CD4-positive, alpha-beta T cell treated with Interleukin-6 at 100 ng/mL for 8 hours (primary cell): Measurements from ENCODE around the gene COPS8.
A peak's percentile ranks its signal among the peaks of the same experiment; 100 is the strongest.

Experiments
- DNase-seq: peaks from one replicate; pipeline ENCODE4 v3.0.0-alpha.2; 2020; ENCODE audit warnings: mixed read lengths, low spot score

The COPS8 gene

GRCh38 chr2:237065071-237065377, 20.7 kb upstream of the COPS8 start:
- DNase-seq: no peak

DNA sequence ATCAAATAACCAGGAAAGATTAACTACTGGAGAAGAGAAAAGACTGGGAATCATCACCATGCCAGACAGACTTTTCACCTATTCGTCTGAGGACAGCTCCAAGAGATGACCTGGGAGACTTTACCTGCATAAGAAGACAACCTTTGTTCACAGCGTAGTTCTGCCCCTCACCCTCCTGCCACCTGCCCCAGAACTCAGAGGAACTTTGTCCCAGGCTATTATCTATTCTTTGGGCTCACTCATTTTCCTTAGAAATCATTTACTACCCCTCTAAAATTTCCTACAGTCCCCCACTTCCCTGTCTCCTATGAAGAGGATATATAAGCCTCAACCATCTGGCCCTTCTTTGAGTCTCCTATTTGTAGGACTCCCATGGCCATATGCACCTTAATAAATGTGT, 19.3 kb upstream of the COPS8 start:
- no peak for DNase-seq

DNA sequence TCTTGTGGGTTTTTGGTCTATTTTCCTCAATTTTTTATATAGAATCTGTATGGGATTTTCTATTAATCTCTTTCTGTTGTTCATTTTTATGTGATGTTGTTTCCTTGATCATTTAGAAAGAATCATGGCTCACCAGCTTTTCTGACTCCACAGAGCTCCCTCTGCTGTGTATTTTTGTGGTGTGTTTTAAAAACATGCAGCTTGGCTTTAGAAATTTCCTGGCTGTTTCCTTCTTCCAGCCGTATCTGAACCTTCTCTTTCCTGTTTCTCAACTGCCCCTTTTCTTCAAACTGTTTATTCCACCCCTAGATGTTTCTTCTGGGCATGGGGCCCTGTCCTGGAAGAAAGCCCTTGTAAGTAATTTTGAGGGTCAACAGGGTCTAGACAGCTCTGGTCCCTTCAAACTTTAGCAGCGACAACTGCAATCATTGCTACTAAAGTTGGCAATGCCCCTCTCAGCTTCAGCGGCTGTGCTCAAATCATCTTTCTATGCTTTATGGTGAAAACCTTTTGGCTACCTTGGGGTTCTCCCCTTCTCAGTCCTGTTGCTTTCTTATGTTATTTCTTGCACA, 17.6 kb upstream of the COPS8 start:
- DNase-seq: no peak

DNA sequence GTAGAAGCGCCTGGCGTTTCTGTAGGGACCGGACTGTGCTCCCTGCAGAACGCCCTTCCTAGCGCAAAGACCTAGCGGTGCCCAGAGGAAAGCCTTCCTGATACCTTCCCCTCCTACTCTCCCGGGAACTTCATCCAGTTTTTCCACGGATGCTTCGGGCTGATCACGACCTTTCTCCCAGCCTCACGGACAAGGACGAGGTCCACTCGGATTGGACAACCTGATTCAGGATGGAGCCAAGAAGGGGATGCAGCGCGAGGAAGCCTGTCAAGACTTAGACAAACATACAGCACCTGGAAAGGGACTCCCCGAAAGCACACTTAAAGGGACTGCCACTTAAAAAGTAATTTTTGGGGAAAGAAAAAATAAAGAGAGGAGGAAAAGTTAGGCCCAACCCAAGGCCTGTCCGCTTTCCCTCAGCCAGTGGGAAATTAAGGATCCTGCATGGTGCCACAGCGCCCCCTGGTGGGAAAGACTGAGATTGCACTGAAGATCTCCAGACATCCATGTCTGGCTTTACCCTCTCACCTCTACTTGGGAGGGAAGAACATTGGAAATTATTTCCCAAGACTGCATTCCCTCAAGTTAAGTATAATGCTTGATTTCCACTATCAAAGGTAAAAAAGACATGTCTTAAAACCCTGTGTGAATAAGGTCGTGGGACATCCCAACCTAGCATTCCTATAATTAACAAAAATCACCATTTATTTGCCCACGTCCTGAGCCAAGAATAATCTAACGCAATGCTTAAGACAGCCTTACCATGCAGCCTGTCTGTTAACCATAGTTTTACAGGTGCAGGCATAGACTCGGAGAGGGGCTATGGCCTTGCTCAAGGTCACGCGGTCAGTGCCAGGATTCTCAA, 13.4 kb upstream of the COPS8 start:
- peak; percentile 55 for DNase-seq

DNA sequence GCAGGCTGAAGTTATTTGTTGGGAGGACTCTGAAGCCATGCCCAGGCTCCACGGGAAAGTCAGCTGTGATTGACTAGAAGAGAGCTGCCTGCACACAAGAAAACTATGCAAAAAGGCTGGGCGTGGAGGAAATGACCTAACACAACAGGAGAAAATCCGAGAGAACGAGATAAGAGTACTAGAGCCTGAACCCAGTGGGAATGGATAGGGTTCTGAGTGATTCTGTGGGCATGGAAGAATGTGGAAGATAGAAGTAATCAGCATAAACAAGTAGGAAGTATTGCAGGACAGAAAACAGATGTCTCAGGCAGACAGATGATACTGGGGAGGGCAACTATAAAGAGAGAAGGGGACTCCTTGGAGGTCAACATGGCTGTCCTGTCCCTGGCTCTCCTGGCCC, 12.1 kb upstream of the COPS8 start:
- no peak for DNase-seq

GRCh38 chr2:237074211-237074993, 11.3 kb upstream of the COPS8 start:
- no peak for DNase-seq

DNA sequence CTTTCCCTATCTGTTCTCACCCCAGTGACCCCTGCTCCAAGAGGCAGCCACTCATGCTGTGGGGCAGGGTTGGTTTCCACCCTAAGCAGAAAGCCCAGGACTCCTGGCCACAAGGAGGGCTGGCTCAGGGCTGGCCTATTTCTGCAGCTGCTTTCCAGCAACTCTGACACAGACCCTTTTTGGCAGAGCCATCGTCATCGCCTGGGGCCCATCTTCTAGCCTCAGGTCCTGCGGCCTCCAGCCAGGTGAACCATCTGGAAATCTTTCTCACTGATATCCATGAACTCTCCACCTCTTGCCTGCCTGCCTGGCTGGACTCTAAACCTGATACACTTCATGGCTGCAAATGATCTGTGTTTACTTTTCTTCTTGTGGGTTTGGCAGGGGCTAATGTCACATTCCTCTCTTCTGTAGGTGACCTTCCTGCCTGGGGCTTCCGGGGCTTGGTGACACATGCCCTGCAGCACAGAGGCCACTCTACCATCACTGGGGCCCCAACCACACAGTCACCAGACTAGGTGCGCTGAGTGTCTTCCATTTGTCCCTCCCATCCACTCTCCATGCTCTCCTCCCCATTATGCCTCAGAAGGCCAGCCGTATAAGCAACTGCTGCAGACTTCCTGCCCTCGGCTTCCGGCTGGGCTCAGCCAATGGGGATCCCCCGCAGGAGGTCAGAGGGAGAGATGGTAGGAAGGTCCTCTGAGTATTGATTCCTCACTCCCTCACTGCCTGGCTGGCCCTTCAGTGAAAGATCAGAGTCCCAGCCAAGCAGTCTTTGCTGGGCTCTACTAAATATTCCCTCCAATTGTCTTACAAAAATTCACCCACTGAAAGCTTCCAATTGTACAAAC, 9.7 kb upstream of the COPS8 start:
- no peak for DNase-seq

GRCh38 chr2:237081596-237081995, 4.1 kb upstream of the COPS8 start:
- DNase-seq: no peak

DNA sequence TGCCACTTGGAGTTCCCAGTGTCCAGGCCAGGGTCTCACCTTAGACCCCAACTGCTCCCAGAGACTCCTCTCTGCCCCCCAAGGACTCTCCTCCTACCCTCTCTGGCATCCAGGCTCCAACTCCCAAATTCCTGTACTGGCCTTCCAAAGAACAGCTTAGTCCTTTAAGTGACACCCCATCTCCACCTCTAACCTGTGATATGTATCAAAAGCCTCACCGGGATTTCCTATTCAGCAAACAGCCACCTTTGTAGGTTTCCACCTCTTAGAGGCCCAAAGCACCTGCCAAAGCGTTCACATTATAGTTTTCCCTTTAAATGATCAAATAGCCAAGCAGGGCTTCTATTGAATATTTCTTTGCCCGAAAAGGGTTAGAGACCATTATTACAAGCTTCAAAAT, 2.7 kb upstream of the COPS8 start:
- DNase-seq: no peak

DNA sequence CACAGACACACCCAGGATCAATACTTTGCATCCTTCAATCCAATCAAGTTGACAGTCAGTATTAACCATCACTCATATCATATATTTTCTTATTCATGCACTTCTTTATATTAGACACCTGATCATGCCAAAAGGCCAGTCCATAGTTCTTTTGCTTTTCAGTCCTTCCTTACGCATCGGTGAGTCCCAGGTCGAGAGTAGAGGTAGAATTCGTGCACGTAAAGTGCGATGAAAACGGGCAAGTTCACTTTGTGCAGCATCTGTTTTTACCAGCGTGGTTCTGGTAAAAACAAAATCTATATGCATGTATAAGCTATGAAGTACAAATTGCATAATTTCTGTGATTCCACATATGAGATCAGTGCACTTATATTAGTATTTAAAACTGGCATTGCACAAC, 1.2 kb upstream of the COPS8 start:
- DNase-seq: no peak

DNA sequence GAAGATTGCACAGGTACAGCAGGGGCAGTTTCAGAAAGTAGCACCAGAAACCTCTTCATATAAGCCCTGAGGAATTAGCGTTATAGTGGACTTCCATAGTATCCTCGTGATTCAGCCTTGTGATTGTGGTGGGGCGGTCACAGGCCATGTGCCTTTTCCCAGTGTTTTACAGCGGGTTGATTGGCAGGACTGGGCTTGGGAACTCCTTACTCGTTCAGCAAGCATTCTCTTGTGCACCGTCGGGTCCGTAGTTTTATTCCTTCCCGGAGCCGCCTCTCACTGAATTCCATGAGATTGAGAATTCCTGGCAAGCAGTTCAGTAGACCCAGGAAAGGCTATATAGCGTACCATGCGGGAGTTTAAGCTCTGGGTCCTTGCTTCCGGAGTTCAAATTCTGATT, 5.2 kb downstream of the COPS8 start:
- no peak for DNase-seq

GRCh38 chr2:237091779-237092436, 6.2 kb downstream of the COPS8 start:
- DNase-seq: no peak

- DNase-seq: no peak
Observed at GRCh38 chr2:237092506-237092905, 6.8 kb downstream of the COPS8 start.

- DNase-seq: no peak
Observed at GRCh38 chr2:237092920-237093781, 7.5 kb downstream of the COPS8 start.

DNA sequence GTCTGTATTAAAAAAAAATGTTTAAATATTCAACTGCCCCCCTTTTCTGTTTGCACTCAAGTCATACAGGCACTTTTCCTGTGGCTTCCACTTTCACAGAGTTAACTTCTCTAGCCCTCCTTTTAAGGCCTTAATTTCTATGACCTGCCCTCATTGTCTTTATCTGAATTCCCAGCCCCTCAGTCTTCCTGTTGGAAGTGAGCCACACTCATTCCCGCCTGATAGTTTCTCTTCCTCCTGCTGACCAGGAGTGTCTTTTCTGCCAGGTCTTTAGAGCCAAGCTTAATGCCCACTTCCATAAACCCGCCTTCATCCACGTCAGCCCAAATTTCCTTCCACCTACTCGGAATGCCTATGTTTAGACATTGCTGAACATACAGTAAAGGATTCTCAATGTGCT, 10.5 kb downstream of the COPS8 start:
- DNase-seq: no peak

GRCh38 chr2:237096911-237097310, 11.2 kb downstream of the COPS8 start:
- DNase-seq: no peak

- no peak for DNase-seq
Observed at GRCh38 chr2:237097326-237097910, 11.7 kb downstream of the COPS8 start.

DNA sequence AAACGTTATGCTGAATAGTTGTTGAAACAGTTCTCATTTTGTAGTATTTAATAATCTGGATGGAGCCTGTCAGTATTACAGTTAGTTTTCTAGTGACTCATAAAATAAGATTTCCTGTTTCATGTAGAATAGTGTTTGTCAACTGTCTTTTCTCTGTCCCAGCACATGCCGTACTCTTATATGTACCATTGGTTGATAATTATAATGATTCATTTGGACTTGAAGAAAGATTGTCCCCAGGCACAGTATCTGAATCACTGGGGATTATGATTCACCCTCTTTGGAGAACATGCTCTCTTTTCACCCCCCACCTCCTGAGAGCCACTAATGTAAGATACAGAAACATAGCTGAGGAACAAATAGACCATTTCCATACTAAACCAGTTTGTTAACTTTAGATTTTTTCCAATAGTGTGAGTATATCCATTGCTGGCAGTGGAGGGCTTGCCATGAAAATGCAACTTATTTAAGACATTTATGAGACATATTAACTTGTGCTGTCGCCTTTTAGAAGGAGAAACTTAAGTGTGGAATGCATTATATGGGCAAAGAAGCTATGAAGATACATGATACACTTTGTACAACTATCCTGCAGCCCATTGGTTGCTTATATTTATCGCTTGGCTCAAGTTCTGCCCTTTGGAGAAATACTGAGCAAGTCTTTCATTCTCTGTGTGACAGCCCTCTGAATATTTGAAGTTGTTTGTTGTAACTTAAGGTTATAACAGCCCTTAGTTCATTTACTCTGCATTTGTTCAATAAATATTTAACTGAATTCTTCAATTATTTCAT, 12.4 kb downstream of the COPS8 start:
- DNase-seq: no peak

DNA sequence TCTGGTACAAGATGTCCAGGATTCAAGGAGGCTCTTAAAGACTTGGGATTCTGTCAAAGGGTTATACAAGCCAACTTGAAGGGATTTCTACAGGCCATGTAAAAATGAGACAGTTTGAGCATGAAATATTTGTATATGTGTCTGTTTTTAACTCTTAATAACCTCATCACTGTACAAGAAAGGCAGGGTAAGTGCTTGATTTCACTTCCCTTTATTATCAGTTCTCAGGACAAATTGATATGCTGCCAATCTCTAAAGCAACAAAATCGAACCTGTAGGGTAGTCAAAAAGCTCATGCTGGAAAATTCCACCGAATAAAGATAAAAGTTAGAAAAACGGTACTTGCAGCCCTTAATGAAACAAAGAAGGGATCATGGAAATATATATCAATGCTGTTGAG, 14.1 kb downstream of the COPS8 start:
- DNase-seq: no peak
